Progenitor cell of endocrine pancreas (in vitro differentiated cells): ENCODE measurements around the gene KCNQ4. TPM values are rescaled to one million over a fixed set of nuclear protein-coding genes. Genes with fewer than 3 reads are reported as not detected.

Source experiments
- DNase-seq: peaks from one replicate; pipeline ENCODE4 v3.0.0; 2021; ENCODE audit warnings: low spot score; ENCODE audit not compliant: unreplicated experiment
- H3K27ac Mint-ChIP-seq: 2 replicates; pipeline ENCODE4 v1.8.0; 2021; ENCODE audit warnings: mild to moderate bottlenecking, moderate library complexity, mixed read lengths
- H3K27me3 Mint-ChIP-seq: 2 replicates; pipeline ENCODE4 v1.8.0; 2021; ENCODE audit warnings: mixed read lengths
- H3K36me3 Mint-ChIP-seq: 2 replicates; pipeline ENCODE4 v1.8.0; 2022; ENCODE audit warnings: mixed read lengths; ENCODE audit not compliant: insufficient read depth
- H3K4me1 Mint-ChIP-seq: 2 replicates; pipeline ENCODE4 v1.8.0; 2021; ENCODE audit warnings: low read depth, mixed read lengths
- H3K4me3 Mint-ChIP-seq: 2 replicates; pipeline ENCODE4 v1.8.0; 2021; ENCODE audit warnings: low read depth, mild to moderate bottlenecking, moderate library complexity, mixed read lengths
- H3K9me3 Mint-ChIP-seq: 2 replicates; pipeline ENCODE4 v1.8.0; 2021; ENCODE audit warnings: low read depth, mixed read lengths
- total RNA-seq: library from RNA; stranded (reverse); gene quantifications from 2 replicates; pipeline ENCODE4 v1.2.1, GENCODE V29; 2021
- TF ChIP-seq, protein P1 (sequence below): fragments of 200-600 bp; sonication (generic); IDR thresholded peaks from one replicate; pipeline ENCODE4 v1.5.0; 2021; ENCODE audit warnings: antibody characterized with exemption, mild to moderate bottlenecking; ENCODE audit not compliant: unreplicated experiment

Gene KCNQ4
- total RNA-seq, 1 donor from 2014 or later: 0.67 TPM

DNA sequence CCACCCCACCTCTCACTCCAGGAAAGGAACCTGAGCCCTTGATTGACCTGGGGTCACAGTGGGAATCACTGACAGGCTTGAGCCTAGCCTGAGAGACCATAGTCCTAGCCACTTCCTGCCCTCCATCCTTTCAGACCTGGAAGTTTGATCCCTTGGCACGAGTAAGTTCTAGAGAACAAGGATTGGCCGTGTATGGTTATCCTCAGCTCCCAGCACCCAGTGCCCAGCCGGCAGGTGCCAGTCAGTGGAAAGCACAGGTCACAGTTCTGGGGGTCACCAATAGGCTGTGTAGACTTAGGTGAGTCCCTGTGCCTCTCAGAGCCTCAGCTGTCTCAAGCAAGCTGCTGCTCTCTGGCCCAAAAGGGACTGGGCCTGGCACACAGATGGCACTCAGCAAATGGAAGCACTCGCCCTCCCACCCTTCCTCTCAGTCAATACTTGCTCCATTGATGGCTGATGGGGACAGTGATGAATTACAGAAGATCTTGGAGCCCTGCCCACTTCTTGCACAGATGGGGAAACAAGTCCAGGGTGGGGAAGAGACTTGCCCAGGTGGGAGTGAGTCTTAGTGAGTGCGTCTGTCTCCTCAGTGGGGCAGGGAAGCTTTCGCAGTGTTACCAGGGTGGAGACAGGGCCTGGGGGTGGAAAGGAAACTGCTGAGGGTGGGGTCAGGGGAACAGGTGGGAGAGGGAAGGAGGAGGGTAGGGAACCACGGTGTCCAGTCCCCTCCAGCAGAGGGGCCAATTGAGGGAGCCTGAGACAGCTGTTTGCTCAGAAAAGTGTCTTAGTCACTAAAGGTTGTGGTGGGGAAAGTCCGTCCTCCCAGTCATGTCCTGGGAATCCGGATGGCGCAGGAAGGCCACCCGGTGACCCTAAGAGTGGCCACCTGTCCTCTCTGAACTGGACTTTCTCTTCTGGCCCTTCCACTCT, 2.6 kb upstream of the KCNQ4 start:
- peaks cover 21% of the 10 kb centered on the region for H3K36me3 Mint-ChIP-seq
- peaks cover 3% of the 10 kb centered on the region for H3K9me3 Mint-ChIP-seq
- peaks cover 12% of the 10 kb centered on the region for H3K4me1 Mint-ChIP-seq
- H3K4me3 Mint-ChIP-seq: peak overlapping the region; percentile 23
- no peak overlapping the region for H3K27ac Mint-ChIP-seq
- DNase-seq: no peak
- peaks cover 41% of the 10 kb centered on the region for H3K27me3 Mint-ChIP-seq
- TF ChIP-seq, protein P1, sequence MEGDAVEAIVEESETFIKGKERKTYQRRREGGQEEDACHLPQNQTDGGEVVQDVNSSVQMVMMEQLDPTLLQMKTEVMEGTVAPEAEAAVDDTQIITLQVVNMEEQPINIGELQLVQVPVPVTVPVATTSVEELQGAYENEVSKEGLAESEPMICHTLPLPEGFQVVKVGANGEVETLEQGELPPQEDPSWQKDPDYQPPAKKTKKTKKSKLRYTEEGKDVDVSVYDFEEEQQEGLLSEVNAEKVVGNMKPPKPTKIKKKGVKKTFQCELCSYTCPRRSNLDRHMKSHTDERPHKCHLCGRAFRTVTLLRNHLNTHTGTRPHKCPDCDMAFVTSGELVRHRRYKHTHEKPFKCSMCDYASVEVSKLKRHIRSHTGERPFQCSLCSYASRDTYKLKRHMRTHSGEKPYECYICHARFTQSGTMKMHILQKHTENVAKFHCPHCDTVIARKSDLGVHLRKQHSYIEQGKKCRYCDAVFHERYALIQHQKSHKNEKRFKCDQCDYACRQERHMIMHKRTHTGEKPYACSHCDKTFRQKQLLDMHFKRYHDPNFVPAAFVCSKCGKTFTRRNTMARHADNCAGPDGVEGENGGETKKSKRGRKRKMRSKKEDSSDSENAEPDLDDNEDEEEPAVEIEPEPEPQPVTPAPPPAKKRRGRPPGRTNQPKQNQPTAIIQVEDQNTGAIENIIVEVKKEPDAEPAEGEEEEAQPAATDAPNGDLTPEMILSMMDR: no peak

DNA sequence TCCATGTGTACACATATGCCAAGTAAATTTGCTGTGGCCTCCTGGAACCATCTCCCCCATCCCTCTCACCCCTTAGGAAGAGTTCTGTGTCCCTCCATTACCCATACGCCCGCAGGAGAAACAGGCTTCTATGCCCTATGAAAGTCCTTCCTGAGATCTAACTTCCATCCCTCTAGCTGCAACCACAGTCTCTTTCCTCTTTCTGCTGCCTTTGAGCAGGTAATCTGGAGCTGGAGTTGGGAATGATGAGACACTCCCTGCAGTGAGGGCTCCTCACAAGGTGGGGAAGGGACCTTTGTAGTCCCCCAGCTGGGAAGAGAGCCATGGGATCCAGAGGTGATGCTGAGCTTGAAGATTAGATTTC, 2.0 kb upstream of the KCNQ4 start:
- Mint-ChIP-seq H3K27me3 (peaks cover 43% of the 10 kb centered on the region), H3K36me3 (peaks cover 15% of the 10 kb centered on the region), H3K9me3 (peaks cover 3% of the 10 kb centered on the region), H3K27ac (no peak overlapping the region), H3K4me1 (peaks cover 12% of the 10 kb centered on the region), H3K4me3 (no peak overlapping the region)
- DNase-seq: no peak
- TF ChIP-seq, protein P1: no peak

DNA sequence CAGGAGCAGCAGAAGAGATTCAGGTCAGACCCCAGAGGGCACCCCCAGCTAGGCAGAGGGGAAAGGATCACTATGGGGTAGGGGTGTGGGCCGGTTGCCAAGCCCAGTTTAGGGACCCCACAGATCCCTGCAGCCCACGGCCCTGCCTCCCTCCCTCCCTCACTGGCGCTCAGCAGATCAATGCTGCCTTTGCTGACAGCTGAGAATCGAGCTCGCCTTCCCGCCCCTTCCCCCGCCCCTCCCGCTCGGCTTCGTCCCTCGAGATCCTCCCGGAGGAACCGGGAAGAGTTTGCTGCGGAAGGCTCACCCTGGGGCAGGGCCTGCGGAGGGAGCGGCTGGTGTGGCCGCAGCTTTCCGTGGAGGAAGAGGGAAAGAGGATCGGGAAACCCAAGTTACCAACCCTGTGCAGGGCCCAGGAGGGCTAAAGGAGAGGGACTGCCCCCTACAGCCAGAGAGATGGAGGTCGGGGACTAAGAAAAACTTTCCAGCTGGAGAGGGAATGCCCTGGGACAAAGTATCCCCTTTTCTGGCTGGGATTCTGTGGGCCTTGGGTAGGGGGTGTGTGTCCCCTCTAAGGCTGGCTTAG, 1.1 kb upstream of the KCNQ4 start:
- H3K4me1 Mint-ChIP-seq: peaks cover 12% of the 10 kb centered on the region
- no peak for DNase-seq
- H3K27ac Mint-ChIP-seq: peak overlapping the region; percentile 69
- H3K9me3 Mint-ChIP-seq: peaks cover under 1% of the 10 kb centered on the region
- H3K4me3 Mint-ChIP-seq: peak overlapping the region; percentile 69
- H3K27me3 Mint-ChIP-seq: peaks cover 45% of the 10 kb centered on the region
- peaks cover 8% of the 10 kb centered on the region for H3K36me3 Mint-ChIP-seq
- TF ChIP-seq, protein P1: peak; percentile 30

DNA sequence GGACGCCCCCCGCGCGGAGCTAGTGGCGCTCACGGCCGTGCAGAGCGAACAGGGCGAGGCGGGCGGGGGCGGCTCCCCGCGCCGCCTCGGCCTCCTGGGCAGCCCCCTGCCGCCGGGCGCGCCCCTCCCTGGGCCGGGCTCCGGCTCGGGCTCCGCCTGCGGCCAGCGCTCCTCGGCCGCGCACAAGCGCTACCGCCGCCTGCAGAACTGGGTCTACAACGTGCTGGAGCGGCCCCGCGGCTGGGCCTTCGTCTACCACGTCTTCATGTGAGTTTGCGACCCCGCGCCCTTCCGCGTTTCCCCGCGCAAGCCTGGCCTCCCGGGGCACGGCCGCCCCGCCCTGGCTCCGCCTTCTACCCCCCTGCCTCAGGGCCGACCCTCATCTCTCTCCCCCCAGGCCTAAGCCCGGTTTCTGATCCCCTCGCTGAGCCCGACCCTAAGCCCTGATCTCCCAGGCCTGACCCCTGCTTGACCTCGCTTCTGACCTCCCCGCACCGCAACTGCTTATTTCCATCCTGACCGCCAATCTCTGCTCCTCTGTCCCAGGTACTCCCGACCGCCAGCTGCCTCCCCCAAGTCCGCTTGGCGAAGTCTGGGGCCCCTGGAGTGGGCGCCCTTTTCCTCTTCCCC, 669 bp downstream of the KCNQ4 start:
- no peaks in the 10 kb centered on the region for H3K36me3 Mint-ChIP-seq
- DNase-seq: no peak
- TF ChIP-seq, protein P1: no peak

DNA sequence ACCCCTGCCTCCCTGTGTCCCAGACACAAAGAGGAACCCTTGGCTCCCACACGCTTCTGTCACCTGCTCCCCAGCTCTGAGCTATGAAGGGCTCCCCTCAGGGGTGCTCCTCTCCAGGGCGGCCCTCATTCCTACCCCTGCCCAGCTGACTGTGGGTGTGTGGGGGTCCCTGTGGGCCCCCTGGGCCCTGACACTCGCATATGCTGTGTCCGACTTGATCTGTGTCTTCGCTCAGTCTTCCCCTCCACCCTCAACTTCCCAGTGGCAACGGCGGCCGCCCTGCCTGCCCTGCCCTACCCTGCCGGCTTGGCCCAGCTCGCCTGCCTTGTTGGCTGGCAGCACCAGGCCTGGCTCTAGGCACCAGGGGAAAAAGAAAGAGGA, 1.2 kb downstream of the KCNQ4 start:
- Mint-ChIP-seq H3K9me3 (no peaks in the 10 kb centered on the region), H3K4me3 (peak overlapping the region; percentile 63), H3K4me1 (peaks cover 14% of the 10 kb centered on the region), H3K36me3 (no peaks in the 10 kb centered on the region), H3K27ac (no peak overlapping the region), H3K27me3 (peaks cover 56% of the 10 kb centered on the region)
- DNase-seq: no peak
- TF ChIP-seq, protein P1: no peak

More for the DNA sequence above, 669 bp downstream of the KCNQ4 start:
- H3K9me3 Mint-ChIP-seq: no peaks in the 10 kb centered on the region
- H3K4me1 Mint-ChIP-seq: peaks cover 14% of the 10 kb centered on the region
- peak overlapping the region; percentile 63 for H3K4me3 Mint-ChIP-seq
- H3K27ac Mint-ChIP-seq: no peak overlapping the region
- peaks cover 56% of the 10 kb centered on the region for H3K27me3 Mint-ChIP-seq
